Gastroesophageal sphincter (tissue), 3 donors: Measurements from ENCODE around the gene MPP2.

Source experiments
- CTCF ChIP-seq, 4 experiments: fragments of 200-600 bp in 2 of 4; fragments of 450-650 bp in 2 of 4; sonication (generic) in 1 of 4; IDR thresholded peaks; one replicate each; pipeline ENCODE4 v1.5.1; 2017 to 2019; ENCODE audit warnings: antibody characterized with exemption in 4 of 4, mild to moderate bottlenecking in 2 of 4, moderate library complexity in 2 of 4
- EP300 ChIP-seq: sonication (generic); formaldehyde crosslinking; IDR thresholded peaks from one replicate; pipeline ENCODE4 v1.6.1; 2017; ENCODE audit warnings: antibody characterized with exemption, mild to moderate bottlenecking
- POLR2AphosphoS5 ChIP-seq: sonication (generic); formaldehyde crosslinking; IDR thresholded peaks from one replicate; pipeline ENCODE4 v1.6.1; 2017; ENCODE audit warnings: antibody characterized with exemption

GRCh38 chr17:43826206-43826605 is 81.1 kb downstream of the MPP2 start:
- TF ChIP-seq CTCF (IDR thresholded peaks at IDR 0.05) (no peak), POLR2AphosphoS5 (no peak), EP300 (no peak)
